T-helper 2 cell treated with Interferon-gamma antibody and Interleukin-4, amounts not matched to agents 5 μg/mL and 100 μg/mL, for 36 hours (primary cell): ENCODE data around the gene CYP2B6.
"Not testable (repeated sequence)": the region's sequence is repeated elsewhere in the genome, so short reads cannot be mapped to it uniquely, and the experiment has no call there.

Experiments used
- DNase-seq: peaks from one replicate; pipeline ENCODE4 v3.0.0; 2021; ENCODE audit warnings: low spot score
- H3K27ac Mint-ChIP-seq: one replicate; pipeline ENCODE4 v1.8.0; 2021; ENCODE audit warnings: mild to moderate bottlenecking, mixed read lengths
- H3K27me3 Mint-ChIP-seq: one replicate; pipeline ENCODE4 v1.8.0; 2021; ENCODE audit warnings: low read depth, mixed read lengths
- H3K36me3 Mint-ChIP-seq: one replicate; pipeline ENCODE4 v1.8.0; 2021; ENCODE audit warnings: low read depth, mixed read lengths
- H3K4me1 Mint-ChIP-seq: one replicate; pipeline ENCODE4 v1.8.0; 2021; ENCODE audit warnings: low read depth, mixed read lengths
- H3K4me3 Mint-ChIP-seq: one replicate; pipeline ENCODE4 v1.8.0; 2022; ENCODE audit warnings: mild to moderate bottlenecking, moderate library complexity, mixed read lengths
- H3K9me3 Mint-ChIP-seq: one replicate; pipeline ENCODE4 v1.8.0; 2021; ENCODE audit warnings: mixed read lengths

CYP2B6 gene

DNA sequence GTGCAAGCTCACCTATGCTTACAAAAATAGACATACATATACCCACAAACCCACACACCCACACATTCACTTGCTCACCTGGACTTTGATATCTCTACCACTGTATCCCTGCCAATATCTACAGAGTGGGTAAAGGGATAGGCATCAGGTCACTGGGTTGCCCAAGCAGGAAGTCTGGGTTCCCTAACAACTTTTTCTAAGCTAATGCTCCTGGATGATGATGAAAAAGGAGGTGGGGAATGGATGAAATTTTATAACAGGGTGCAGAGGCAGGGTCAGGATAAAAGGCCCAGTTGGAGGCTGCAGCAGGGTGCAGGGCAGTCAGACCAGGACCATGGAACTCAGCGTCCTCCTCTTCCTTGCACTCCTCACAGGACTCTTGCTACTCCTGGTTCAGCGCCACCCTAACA is at the start of gene CYP2B6:
TSS of gene CYP2B6 (plus strand) at position 311 of the 410 bp plus-strand sequence. CDS start at position 335, 24 bp downstream.
- Mint-ChIP-seq H3K36me3 (no peaks in the 10 kb centered on the region), H3K9me3 (peaks cover 6% of the 10 kb centered on the region), H3K27ac (no peak within 1 kb of the TSS), H3K4me1 (no peaks in the 10 kb centered on the region), H3K4me3 (no peak within 1 kb of the TSS), H3K27me3 (peaks cover 6% of the 10 kb centered on the region)
- no peak for DNase-seq

GRCh38 chr19:40941481-40942219 is 49.4 kb upstream of the CYP2B6 start:
- DNase-seq = no peak
- Mint-ChIP-seq H3K27ac (no peak overlapping the region), H3K9me3 (no peaks in the 10 kb centered on the region), H3K4me1 (peaks cover 2% of the 10 kb centered on the region), H3K36me3 (no peaks in the 10 kb centered on the region), H3K27me3 (peaks cover 14% of the 10 kb centered on the region), H3K4me3 (no peak overlapping the region)

DNA sequence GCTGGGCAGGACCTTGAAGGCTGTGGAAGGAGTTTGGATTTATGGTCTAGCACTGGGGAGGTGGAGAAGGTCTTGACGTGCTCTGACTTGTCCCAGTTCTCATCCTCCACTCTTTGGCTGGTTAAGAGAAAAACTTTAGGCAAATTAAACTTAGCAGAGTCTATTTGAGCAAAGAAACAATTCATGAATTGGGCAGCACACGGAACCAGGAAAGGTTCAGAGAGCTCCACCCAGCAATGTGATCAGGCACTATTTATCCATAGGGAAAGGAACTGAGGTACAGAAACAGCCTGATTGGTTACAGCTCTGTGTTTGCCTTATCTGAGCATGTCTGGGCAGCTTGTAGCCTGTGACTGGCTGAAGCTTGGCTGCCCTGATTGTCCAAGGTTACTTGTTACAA is 45.4 kb upstream of the CYP2B6 start:
- peaks cover 1% of the 10 kb centered on the region for H3K27me3 Mint-ChIP-seq
- H3K9me3 Mint-ChIP-seq = no peaks in the 10 kb centered on the region
- no peak overlapping the region for H3K27ac Mint-ChIP-seq
- H3K4me3 Mint-ChIP-seq = no peak overlapping the region
- no peaks in the 10 kb centered on the region for H3K36me3 Mint-ChIP-seq
- no peaks in the 10 kb centered on the region for H3K4me1 Mint-ChIP-seq
- DNase-seq = no peak

GRCh38 chr19:40947114-40947513 is 44.0 kb upstream of the CYP2B6 start:
- Mint-ChIP-seq H3K4me1 (no peaks in the 10 kb centered on the region), H3K36me3 (no peaks in the 10 kb centered on the region), H3K27ac (no peak overlapping the region), H3K27me3 (peaks cover 1% of the 10 kb centered on the region), H3K4me3 (no peak overlapping the region), H3K9me3 (peaks cover 4% of the 10 kb centered on the region)
- DNase-seq = no peak

DNA sequence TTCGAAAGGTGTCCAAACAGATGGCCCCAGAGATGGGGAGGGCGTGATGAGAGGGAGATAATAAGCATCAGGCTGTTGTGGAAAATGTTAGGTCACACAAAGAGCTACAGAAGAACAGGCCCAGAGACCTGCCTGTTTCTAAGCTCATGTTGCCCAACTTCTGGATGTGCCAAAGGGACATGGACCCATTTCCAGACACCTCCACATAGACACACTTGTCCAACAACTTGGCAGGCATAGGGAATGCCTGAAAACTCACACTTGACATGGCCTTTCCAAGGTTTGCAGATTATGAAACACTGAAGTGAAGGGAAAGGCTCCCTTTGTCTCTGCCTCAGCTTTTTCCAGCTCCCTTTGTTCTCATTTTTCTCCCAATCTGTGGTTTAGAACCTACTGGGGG is 43.5 kb upstream of the CYP2B6 start:
- H3K4me1 Mint-ChIP-seq = no peaks in the 10 kb centered on the region
- no peak for DNase-seq
- peaks cover 5% of the 10 kb centered on the region for H3K9me3 Mint-ChIP-seq
- H3K27ac Mint-ChIP-seq = no peak overlapping the region
- no peaks in the 10 kb centered on the region for H3K36me3 Mint-ChIP-seq
- H3K27me3 Mint-ChIP-seq = peaks cover 1% of the 10 kb centered on the region
- H3K4me3 Mint-ChIP-seq = no peak overlapping the region

GRCh38 chr19:40948580-40949299 is 42.3 kb upstream of the CYP2B6 start:
- DNase-seq = no peak
- Mint-ChIP-seq H3K36me3 (no peaks in the 10 kb centered on the region), H3K4me1 (no peaks in the 10 kb centered on the region), H3K27ac (no peak overlapping the region), H3K27me3 (peaks cover 1% of the 10 kb centered on the region), H3K9me3 (peaks cover 14% of the 10 kb centered on the region), H3K4me3 (no peak overlapping the region)

DNA sequence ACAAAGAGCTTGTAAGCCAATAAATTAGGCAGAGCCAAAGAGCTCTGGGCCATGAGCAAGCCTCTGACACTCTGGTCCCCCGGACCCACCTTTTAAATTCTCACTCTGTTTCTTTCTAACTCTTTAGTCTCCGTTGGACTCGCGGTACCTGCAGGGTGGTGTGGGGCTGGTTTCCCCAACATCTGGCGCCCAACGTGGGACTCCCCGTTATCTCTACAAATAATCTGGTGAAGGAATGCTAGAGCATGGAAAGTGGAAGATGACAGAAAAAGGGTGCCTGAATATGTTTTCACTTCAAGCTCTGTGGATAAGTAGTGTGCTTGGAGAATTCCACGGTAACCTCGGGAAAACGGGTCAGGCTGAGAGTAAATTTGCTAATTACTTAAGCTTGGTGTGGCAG is 36.5 kb upstream of the CYP2B6 start:
- Mint-ChIP-seq H3K27ac (no peak overlapping the region), H3K9me3 (peaks cover 32% of the 10 kb centered on the region), H3K27me3 (peaks cover 2% of the 10 kb centered on the region)

GRCh38 chr19:40959338-40959737 is 31.7 kb upstream of the CYP2B6 start:
- no peaks in the 10 kb centered on the region for H3K4me1 Mint-ChIP-seq
- H3K36me3 Mint-ChIP-seq = no peaks in the 10 kb centered on the region
- no peak for DNase-seq
- peaks cover 25% of the 10 kb centered on the region for H3K27me3 Mint-ChIP-seq
- no peak overlapping the region for H3K4me3 Mint-ChIP-seq
- H3K27ac Mint-ChIP-seq = no peak overlapping the region
- H3K9me3 Mint-ChIP-seq = peaks cover 12% of the 10 kb centered on the region

More for the DNA sequence above, 36.5 kb upstream of the CYP2B6 start:
- H3K4me1 Mint-ChIP-seq = no peaks in the 10 kb centered on the region
- H3K36me3 Mint-ChIP-seq = no peaks in the 10 kb centered on the region
- no peak for DNase-seq
- H3K4me3 Mint-ChIP-seq = no peak overlapping the region

- Mint-ChIP-seq H3K9me3 (peaks cover 4% of the 10 kb centered on the region), H3K36me3 (no peaks in the 10 kb centered on the region), H3K4me1 (no peaks in the 10 kb centered on the region), H3K27me3 (peaks cover 25% of the 10 kb centered on the region), H3K27ac (no peak overlapping the region), H3K4me3 (no peak overlapping the region)
- DNase-seq = no peak
Measured at GRCh38 chr19:40960062-40960685, 30.9 kb upstream of the CYP2B6 start.

DNA sequence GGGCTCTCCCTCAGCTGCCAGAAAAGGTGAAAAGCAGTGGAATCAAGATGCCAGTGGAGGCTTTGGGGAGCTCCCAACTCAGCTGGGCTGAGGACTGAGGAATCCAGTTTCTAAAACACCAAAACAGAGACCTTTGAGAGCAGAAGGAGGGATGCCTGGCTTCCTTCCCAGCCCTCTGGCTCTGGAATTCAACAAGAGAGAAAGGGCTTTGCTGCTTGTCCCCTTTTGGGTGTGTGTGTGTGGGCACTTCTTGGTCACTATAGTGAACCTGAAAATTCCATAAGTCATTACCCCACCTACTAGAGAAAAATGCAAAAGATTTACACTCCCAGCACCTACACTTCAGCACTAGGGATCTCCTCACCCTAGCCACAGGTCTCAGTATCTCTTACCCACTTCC is 30.3 kb upstream of the CYP2B6 start:
- H3K27ac Mint-ChIP-seq = no peak overlapping the region
- H3K4me1 Mint-ChIP-seq = no peaks in the 10 kb centered on the region
- peaks cover 25% of the 10 kb centered on the region for H3K27me3 Mint-ChIP-seq
- H3K4me3 Mint-ChIP-seq = no peak overlapping the region
- no peak for DNase-seq
- H3K36me3 Mint-ChIP-seq = no peaks in the 10 kb centered on the region
- peaks cover 4% of the 10 kb centered on the region for H3K9me3 Mint-ChIP-seq

GRCh38 chr19:40962460-40962961 is 28.6 kb upstream of the CYP2B6 start:
- DNase-seq = no peak
- Mint-ChIP-seq H3K27ac (no peak overlapping the region), H3K27me3 (peaks cover 26% of the 10 kb centered on the region), H3K4me1 (no peaks in the 10 kb centered on the region), H3K9me3 (peaks cover 1% of the 10 kb centered on the region), H3K4me3 (no peak overlapping the region), H3K36me3 (no peaks in the 10 kb centered on the region)

DNA sequence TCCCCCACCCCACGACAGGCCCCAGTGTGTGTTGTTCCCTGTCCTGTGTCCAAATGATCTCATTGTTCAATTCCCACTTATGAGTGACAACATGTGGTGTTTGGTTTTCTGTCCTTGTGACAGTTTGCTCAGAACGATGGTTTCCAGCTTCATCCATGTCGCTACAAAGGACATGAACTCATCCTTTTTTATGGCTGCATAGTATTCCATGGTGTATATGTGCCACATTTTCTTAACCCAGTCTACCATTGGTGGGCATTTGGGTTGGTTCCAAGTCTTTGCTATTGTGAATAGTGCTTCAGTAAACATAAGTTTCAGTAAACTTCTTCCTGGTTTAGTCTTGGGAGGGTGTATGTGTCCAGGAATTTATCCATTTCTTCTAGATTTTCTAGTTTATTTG is 26.7 kb upstream of the CYP2B6 start:
- not testable (repeated sequence) for H3K4me1 Mint-ChIP-seq, DNase-seq, H3K27ac Mint-ChIP-seq, H3K4me3 Mint-ChIP-seq, H3K9me3 Mint-ChIP-seq, H3K36me3 Mint-ChIP-seq
- H3K27me3 Mint-ChIP-seq = peaks cover 30% of the 10 kb centered on the region

DNA sequence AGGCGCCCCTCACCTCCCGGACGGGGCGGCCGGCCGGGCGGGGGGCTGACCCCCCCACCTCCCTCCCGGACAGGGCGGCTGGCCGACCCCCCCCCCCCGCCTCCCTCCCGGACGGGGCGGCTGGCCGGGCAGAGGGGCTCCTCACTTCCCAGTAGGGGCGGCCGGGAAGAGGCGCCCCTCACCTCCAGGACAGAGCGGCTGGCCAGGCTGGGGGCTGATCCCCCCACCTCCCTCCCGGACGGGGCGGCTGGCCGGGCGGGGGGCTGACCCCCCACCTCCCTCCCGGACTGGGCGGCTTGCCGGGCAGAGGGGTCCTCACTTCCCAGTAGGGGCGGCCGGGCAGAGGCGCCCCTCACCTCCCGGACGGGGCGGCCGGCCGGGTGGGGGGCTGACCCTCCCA is 25.7 kb upstream of the CYP2B6 start:
- H3K27me3 Mint-ChIP-seq = peaks cover 31% of the 10 kb centered on the region
- H3K36me3 Mint-ChIP-seq, H3K27ac Mint-ChIP-seq, H3K4me3 Mint-ChIP-seq, H3K9me3 Mint-ChIP-seq, DNase-seq: not testable (repeated sequence)
- H3K4me1 Mint-ChIP-seq = peaks cover 18% of the 10 kb centered on the region

- peaks cover 30% of the 10 kb centered on the region for H3K4me1 Mint-ChIP-seq
- H3K27me3 Mint-ChIP-seq = peaks cover 23% of the 10 kb centered on the region
- H3K36me3 Mint-ChIP-seq, H3K4me3 Mint-ChIP-seq, DNase-seq, H3K9me3 Mint-ChIP-seq, H3K27ac Mint-ChIP-seq: not testable (repeated sequence)
Measured at GRCh38 chr19:40966591-40966990, 24.5 kb upstream of the CYP2B6 start.
